Activated CD4-positive, alpha-beta T cell treated with anti-CD3 and anti-CD28 coated beads, Interleukin-2, amount 10 ng/mL, durations not matched to agents 24 days and 14 days (primary cell): ENCODE results near the gene PRSS56. TPM values are rescaled to one million over a fixed set of nuclear protein-coding genes. Genes with fewer than 3 reads are reported as not detected.

Experiments used
- DNase-seq: peaks from one replicate; pipeline ENCODE4 v3.0.0; 2022
- H3K27ac Mint-ChIP-seq: one replicate; pipeline ENCODE4 v1.8.0; 2022; ENCODE audit warnings: mild to moderate bottlenecking, mixed read lengths
- H3K27me3 Mint-ChIP-seq: one replicate; pipeline ENCODE4 v1.8.0; 2022; ENCODE audit warnings: mixed read lengths
- H3K36me3 Mint-ChIP-seq: one replicate; pipeline ENCODE4 v1.8.0; 2022; ENCODE audit warnings: low read depth, mild to moderate bottlenecking, mixed read lengths
- H3K4me1 Mint-ChIP-seq: one replicate; pipeline ENCODE4 v1.8.0; 2021; ENCODE audit warnings: mixed read lengths
- H3K4me3 Mint-ChIP-seq: one replicate; pipeline ENCODE4 v1.8.0; 2022; ENCODE audit warnings: mild to moderate bottlenecking, moderate library complexity, mixed read lengths
- H3K9me3 Mint-ChIP-seq: one replicate; pipeline ENCODE4 v1.8.0; 2021; ENCODE audit warnings: mixed read lengths
- intact Hi-C: fragments of 100-400 bp; cut with micrococcal nuclease; formaldehyde crosslinking; loops from one replicate; pipeline ENCODE4 v1.15.1; 2023
- total RNA-seq: library from RNA; stranded (reverse); gene quantifications from 2 replicates; pipeline ENCODE4 v1.2.3, GENCODE V29; 2022

Gene PRSS56
- total RNA-seq, 1 donor from 2014 or later: not detected

- H3K27ac Mint-ChIP-seq: no peak overlapping the region
- H3K4me3 Mint-ChIP-seq: no peak overlapping the region
- H3K4me1 Mint-ChIP-seq: peaks cover 9% of the 10 kb centered on the region
- no peak for DNase-seq
- intact Hi-C loops: no loop called here
- peaks cover 16% of the 10 kb centered on the region for H3K36me3 Mint-ChIP-seq
- no peaks in the 10 kb centered on the region for H3K9me3 Mint-ChIP-seq
- H3K27me3 Mint-ChIP-seq: peaks cover 5% of the 10 kb centered on the region
These were observed 21.9 kb downstream of the PRSS56 start for GRCh38 chr2:232541961-232542714.

DNA sequence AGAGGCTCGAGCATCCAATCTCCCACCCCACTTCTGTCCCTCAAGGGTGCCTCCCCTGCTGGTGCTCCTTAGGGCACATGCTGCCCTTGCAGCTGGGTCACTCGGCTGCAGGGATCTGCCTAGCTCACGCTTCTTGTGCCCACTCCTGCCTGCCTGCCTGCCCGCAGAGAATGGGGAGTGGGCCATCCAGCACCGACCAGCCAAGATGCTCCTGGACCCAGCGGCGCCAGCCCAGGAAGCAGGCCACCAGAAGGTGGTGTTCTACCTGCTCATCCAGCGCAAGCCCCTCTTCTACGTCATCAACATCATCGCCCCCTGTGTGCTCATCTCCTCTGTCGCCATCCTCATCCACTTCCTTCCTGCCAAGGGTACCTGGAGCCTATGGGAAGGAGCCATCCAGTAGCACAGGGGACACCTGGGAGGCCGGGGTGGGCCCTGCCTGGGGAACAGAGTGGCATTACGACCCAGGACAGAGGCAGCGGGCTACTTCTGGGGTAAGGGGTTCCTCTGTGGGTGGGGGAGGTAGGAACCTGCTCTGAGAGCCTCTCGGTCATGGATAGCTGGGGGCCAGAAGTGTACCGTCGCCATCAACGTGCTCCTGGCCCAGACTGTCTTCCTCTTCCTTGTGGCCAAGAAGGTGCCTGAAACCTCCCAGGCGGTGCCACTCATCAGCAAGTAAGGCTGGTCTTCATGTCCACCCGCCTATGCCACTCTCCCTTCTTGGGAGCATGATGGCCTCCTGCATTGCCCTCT lies 22.7 kb downstream of the PRSS56 start:
- no peak overlapping the region for H3K27ac Mint-ChIP-seq
- H3K4me1 Mint-ChIP-seq: peaks cover 15% of the 10 kb centered on the region
- intact Hi-C loops: no loop called here
- H3K36me3 Mint-ChIP-seq: peaks cover 23% of the 10 kb centered on the region
- H3K4me3 Mint-ChIP-seq: no peak overlapping the region
- no peaks in the 10 kb centered on the region for H3K9me3 Mint-ChIP-seq
- no peak for DNase-seq
- H3K27me3 Mint-ChIP-seq: peaks cover 5% of the 10 kb centered on the region

GRCh38 chr2:232543491-232543890 lies 23.3 kb downstream of the PRSS56 start:
- Mint-ChIP-seq H3K27ac (no peak overlapping the region), H3K27me3 (peaks cover under 1% of the 10 kb centered on the region), H3K4me3 (no peak overlapping the region), H3K4me1 (peaks cover 19% of the 10 kb centered on the region), H3K9me3 (no peaks in the 10 kb centered on the region), H3K36me3 (peaks cover 29% of the 10 kb centered on the region)
- no peak for DNase-seq
- intact Hi-C loops: no loop called here

GRCh38 chr2:232543928-232544631 lies 23.9 kb downstream of the PRSS56 start:
- H3K4me1 Mint-ChIP-seq: peaks cover 25% of the 10 kb centered on the region
- no peaks in the 10 kb centered on the region for H3K27me3 Mint-ChIP-seq
- H3K27ac Mint-ChIP-seq: no peak overlapping the region
- H3K4me3 Mint-ChIP-seq: no peak overlapping the region
- no peaks in the 10 kb centered on the region for H3K9me3 Mint-ChIP-seq
- DNase-seq: no peak
- intact Hi-C loops: no loop called here
- H3K36me3 Mint-ChIP-seq: peaks cover 35% of the 10 kb centered on the region

DNA sequence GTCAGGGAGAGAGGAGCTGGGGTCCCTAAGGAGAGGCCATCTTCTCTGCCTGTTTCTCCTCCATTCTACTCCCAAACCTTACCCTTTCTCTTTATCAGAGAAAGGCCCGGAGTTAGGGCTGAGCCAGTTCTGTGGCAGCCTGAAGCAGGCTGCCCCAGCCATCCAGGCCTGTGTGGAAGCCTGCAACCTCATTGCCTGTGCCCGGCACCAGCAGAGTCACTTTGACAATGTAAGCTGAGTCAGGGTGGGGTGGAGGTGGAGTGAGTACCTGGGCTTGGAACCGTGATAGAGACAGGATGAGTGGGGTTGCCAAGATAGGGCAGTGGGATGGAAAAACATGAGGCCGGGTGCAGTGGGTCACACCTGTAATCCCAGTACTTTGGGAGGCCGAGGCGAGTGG lies 24.5 kb downstream of the PRSS56 start:
- H3K27ac Mint-ChIP-seq: no peak overlapping the region
- H3K36me3 Mint-ChIP-seq: peaks cover 38% of the 10 kb centered on the region
- H3K4me1 Mint-ChIP-seq: peaks cover 28% of the 10 kb centered on the region
- H3K4me3 Mint-ChIP-seq: no peak overlapping the region
- no peak for DNase-seq
- intact Hi-C loops: no loop called here
- no peaks in the 10 kb centered on the region for H3K27me3 Mint-ChIP-seq
- H3K9me3 Mint-ChIP-seq: no peaks in the 10 kb centered on the region

GRCh38 chr2:232545511-232546375 lies 25.6 kb downstream of the PRSS56 start:
- intact Hi-C loops: no loop called here
- no peak overlapping the region for H3K4me3 Mint-ChIP-seq
- H3K36me3 Mint-ChIP-seq: peaks cover 40% of the 10 kb centered on the region
- no peak overlapping the region for H3K27ac Mint-ChIP-seq
- no peak for DNase-seq
- H3K4me1 Mint-ChIP-seq: peaks cover 30% of the 10 kb centered on the region
- H3K27me3 Mint-ChIP-seq: no peaks in the 10 kb centered on the region
- H3K9me3 Mint-ChIP-seq: no peaks in the 10 kb centered on the region

DNA sequence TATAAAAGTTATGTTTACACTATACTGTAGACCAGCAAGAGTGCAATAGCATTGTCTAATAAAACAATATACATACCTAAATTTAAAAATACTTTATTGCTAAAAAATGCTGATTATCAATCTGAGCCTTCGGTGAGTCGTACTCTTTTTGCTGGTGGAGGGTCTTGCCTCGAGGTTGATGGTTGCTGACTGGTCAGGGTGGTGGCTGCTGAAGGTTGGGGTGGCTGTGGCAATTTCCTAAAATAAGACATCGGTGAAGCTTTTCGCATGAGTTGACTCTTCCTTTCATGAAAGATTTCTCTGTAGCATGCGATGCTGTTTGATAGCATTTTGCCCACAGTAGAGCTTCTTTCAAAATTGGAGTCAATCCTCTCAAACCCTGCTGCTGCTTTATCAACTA lies 27.8 kb downstream of the PRSS56 start:
- Mint-ChIP-seq H3K4me1 (peaks cover 43% of the 10 kb centered on the region), H3K36me3 (peaks cover 52% of the 10 kb centered on the region), H3K9me3 (no peaks in the 10 kb centered on the region), H3K27me3 (no peaks in the 10 kb centered on the region), H3K4me3 (no peak overlapping the region), H3K27ac (no peak overlapping the region)
- intact Hi-C loops: no loop called here
- DNase-seq: no peak

- Mint-ChIP-seq H3K27me3 (no peaks in the 10 kb centered on the region), H3K36me3 (peaks cover 62% of the 10 kb centered on the region), H3K27ac (peak overlapping the region; percentile 100), H3K9me3 (no peaks in the 10 kb centered on the region), H3K4me1 (peaks cover 59% of the 10 kb centered on the region), H3K4me3 (peak overlapping the region; percentile 96)
- intact Hi-C loops: loop anchor here (2.0 kb wide), 3 partner anchors 147 to 843 kb away; partner anchors contain the start of genes GIGYF2 and PDE6D
- DNase-seq: peak; percentile 62
These were observed 29.6 kb downstream of the PRSS56 start for GRCh38 chr2:232549655-232550353.

DNA sequence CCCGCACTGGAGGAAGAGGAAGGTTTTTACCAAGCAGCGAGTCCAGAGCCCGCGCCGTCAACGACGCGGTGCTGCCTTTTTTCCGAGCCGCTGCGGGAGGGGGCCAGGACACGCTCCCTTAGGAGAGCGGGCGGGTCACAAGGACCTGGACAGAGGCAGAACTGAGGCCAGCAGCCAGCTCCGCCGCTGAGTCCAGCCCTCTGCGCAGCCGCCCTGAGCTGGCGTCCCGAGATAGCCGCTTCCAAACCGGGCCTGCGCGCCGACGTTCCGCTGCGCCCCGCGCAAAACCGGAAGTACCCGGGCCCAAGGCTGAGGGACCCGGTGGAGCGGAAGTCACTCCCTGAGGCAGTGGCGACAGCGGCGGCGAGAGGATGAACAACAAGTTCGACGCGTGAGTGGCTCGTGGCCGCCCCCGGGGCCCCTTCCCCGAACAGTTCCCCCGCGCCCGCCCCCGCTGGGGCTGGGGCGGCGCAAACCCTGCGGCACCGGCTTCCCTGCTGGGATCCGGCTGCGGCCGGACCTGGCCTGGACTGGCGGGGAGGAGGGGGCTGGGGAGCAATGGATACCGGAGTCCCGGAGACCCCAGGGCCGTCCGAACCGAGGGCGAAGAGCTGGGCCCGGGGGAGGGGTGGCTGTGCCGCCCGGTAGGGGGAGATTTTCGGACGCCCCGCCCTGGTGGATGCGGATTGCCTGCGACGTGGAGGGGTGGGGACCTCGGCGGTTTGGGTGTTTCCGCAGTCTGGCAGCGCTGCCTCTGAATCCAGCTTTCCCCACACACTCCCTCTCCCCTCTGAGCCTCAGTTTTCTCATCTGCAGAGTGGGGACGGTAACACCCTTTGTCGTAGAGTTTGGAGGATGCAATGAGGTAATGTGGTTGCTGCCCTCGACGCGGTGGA lies 30.4 kb downstream of the PRSS56 start, which contains the start of the genes EIF4E2 and TIGD1:
TSS of gene EIF4E2 (plus strand) at position 336 of the 896 bp plus-strand sequence. CDS start at position 372, 36 bp downstream.
TSS of gene TIGD1 (minus strand) at position 204 of the 896 bp plus-strand sequence. CDS start 675 bp downstream, outside the sequence.
- peak; percentile 97 for DNase-seq
- H3K4me3 Mint-ChIP-seq: peak within 1 kb of the TSS; percentile 96
- intact Hi-C loops: loop anchor here (2.0 kb wide), 3 partner anchors 146 to 844 kb away; partner anchors contain the start of genes GIGYF2 and PDE6D
- H3K36me3 Mint-ChIP-seq: peaks cover 65% of the 10 kb centered on the region
- no peaks in the 10 kb centered on the region for H3K9me3 Mint-ChIP-seq
- H3K27me3 Mint-ChIP-seq: no peaks in the 10 kb centered on the region
- peak within 1 kb of the TSS; percentile 100 for H3K27ac Mint-ChIP-seq
- peaks cover 61% of the 10 kb centered on the region for H3K4me1 Mint-ChIP-seq

DNA sequence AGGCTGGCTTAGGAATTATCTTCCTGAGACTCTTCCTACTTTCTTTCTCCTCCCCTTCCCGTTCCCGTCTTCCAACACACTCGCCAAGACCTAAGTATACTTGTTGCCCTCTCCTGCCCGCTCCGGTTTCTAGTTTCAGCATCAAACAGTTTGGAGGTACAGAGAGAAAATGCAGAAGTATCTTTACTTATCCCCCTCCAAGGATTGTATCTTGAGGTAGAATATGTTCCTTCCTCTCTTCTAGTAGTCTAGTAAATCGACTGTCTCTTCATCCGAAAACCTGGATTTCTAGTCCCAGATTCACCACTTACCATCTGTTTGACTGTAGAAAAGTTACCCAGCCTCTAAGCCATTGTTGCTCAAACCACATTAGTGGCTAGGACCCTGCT lies 31.1 kb downstream of the PRSS56 start:
- Mint-ChIP-seq H3K9me3 (no peaks in the 10 kb centered on the region), H3K27me3 (no peaks in the 10 kb centered on the region), H3K4me3 (peak overlapping the region; percentile 96), H3K27ac (peak overlapping the region; percentile 95), H3K36me3 (peaks cover 64% of the 10 kb centered on the region), H3K4me1 (peaks cover 66% of the 10 kb centered on the region)
- intact Hi-C loops: loop anchor here (2.0 kb wide), 3 partner anchors 146 to 844 kb away; partner anchors contain the start of genes GIGYF2 and PDE6D
- no peak for DNase-seq

DNA sequence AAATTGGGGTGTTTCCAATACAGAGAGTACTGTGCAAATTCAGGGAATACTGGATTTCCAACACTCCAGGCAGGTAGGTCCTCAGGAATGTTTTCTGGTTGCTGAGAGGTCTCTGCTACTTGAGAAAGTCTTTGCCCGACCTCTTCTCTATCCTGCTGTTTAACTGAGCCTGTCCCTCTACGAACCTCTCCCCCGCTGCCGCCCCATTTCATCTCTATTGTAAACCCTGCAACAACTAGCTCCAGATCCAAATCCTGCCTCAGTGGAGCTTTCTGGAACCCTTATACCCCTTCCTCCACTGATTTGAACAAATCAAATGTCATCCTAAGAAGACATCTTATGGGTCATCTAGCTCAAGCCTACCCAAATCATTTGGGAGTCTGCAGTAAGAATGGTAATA lies 31.6 kb downstream of the PRSS56 start:
- Mint-ChIP-seq H3K27ac (peak overlapping the region; percentile 95), H3K36me3 (peaks cover 64% of the 10 kb centered on the region), H3K27me3 (no peaks in the 10 kb centered on the region), H3K4me1 (peaks cover 66% of the 10 kb centered on the region), H3K9me3 (no peaks in the 10 kb centered on the region), H3K4me3 (peak overlapping the region; percentile 96)
- DNase-seq: no peak
- intact Hi-C loops: loop anchor here (2.0 kb wide), 3 partner anchors 145 to 845 kb away; partner anchors contain the start of genes GIGYF2 and PDE6D

GRCh38 chr2:232556426-232556825 lies 36.2 kb downstream of the PRSS56 start:
- H3K4me3 Mint-ChIP-seq: no peak overlapping the region
- peak overlapping the region; percentile 52 for H3K27ac Mint-ChIP-seq
- DNase-seq: no peak
- peaks cover 38% of the 10 kb centered on the region for H3K4me1 Mint-ChIP-seq
- H3K9me3 Mint-ChIP-seq: no peaks in the 10 kb centered on the region
- peaks cover 68% of the 10 kb centered on the region for H3K36me3 Mint-ChIP-seq
- intact Hi-C loops: no loop called here
- H3K27me3 Mint-ChIP-seq: no peaks in the 10 kb centered on the region
